ENCODE data around the gene ATPAF2.

ATPAF2 gene

GRCh38 chr17:17971431-17972125 lies 67.4 kb downstream of the ATPAF2 start:
- Histone ChIP-seq H3K79me2 (ENCODE audit: insufficient read depth, low read length) (no peaks in the 10 kb centered on the region), H3K4me1 (ENCODE audit: insufficient read depth, low read length, severe bottlenecking) (peaks cover 16% of the 10 kb centered on the region), H3K9me2 (ENCODE audit: low read depth, low read length) (no peaks in the 10 kb centered on the region), H3K4me3 (ENCODE audit: low read depth, low read length, poor library complexity, severe bottlenecking) (peak overlapping the region; percentile 74), H3F3A (ENCODE audit: insufficient read depth, low read length) (no peaks in the 10 kb centered on the region), H3K9me3 (ENCODE audit: low read length) (no peaks in the 10 kb centered on the region), H3K27ac (ENCODE audit: low read depth, low read length, poor library complexity, severe bottlenecking) (no peak overlapping the region), H2AFZ (ENCODE audit: low read length) (no peak overlapping the region), H3K9ac (ENCODE audit: low read length) (peak overlapping the region; percentile 61), H3K4me2 (ENCODE audit: low read length) (peak overlapping the region; percentile 72), H3K36me3 (ENCODE audit: insufficient read depth, low read length) (no peaks in the 10 kb centered on the region), H3K27me3 (ENCODE audit: insufficient read depth, low read length) (no peaks in the 10 kb centered on the region), H4K20me1 (ENCODE audit: insufficient read depth, low read length) (no peaks in the 10 kb centered on the region)
- TF ChIP-seq CTCF (IDR thresholded peaks at IDR 0.05; ENCODE audit: low read length) (no peak), EZH2 (IDR thresholded peaks at IDR 0.05; ENCODE audit: borderline replicate concordance, low read length) (no peak)

GRCh38 chr17:17970699-17971430 lies 68.1 kb downstream of the ATPAF2 start:
- Histone ChIP-seq H3K4me2 (ENCODE audit: low read length) (peak overlapping the region; percentile 72; the same call in 1 of the 2 replicates), H4K20me1 (ENCODE audit: insufficient read depth, low read length) (no peaks in the 10 kb centered on the region), H3K9me3 (ENCODE audit: low read length) (no peaks in the 10 kb centered on the region), H3K4me1 (ENCODE audit: insufficient read depth, low read length, severe bottlenecking) (peaks cover 16% of the 10 kb centered on the region), H3K9me2 (ENCODE audit: low read depth, low read length) (no peaks in the 10 kb centered on the region), H2AFZ (ENCODE audit: low read length) (no peak overlapping the region), H3F3A (ENCODE audit: insufficient read depth, low read length) (no peaks in the 10 kb centered on the region), H3K36me3 (ENCODE audit: insufficient read depth, low read length) (no peaks in the 10 kb centered on the region), H3K9ac (ENCODE audit: low read length) (no peak overlapping the region; the same call in 1 of the 2 replicates), H3K27ac (ENCODE audit: low read depth, low read length, poor library complexity, severe bottlenecking) (no peak overlapping the region), H3K4me3 (ENCODE audit: low read depth, low read length, poor library complexity, severe bottlenecking) (peak overlapping the region; percentile 74), H3K79me2 (ENCODE audit: insufficient read depth, low read length) (no peaks in the 10 kb centered on the region), H3K27me3 (ENCODE audit: insufficient read depth, low read length) (no peaks in the 10 kb centered on the region)
- TF ChIP-seq CTCF (IDR thresholded peaks at IDR 0.05; ENCODE audit: low read length) = no peak
- TF ChIP-seq EZH2 (IDR thresholded peaks at IDR 0.05; ENCODE audit: borderline replicate concordance, low read length) = no peak

All from OCI-LY1 (cell line).